HepG2 (cell line): ENCODE data around the gene ZNF554. TPM values are rescaled to one million over a fixed set of nuclear protein-coding genes. Genes with fewer than 3 reads are reported as not detected.

Experiments used
- AKAP8 ChIP-seq: sonication (generic); formaldehyde crosslinking; IDR thresholded peaks from 2 replicates; pipeline ENCODE4 v1.5.1; 2020; ENCODE audit warnings: mild to moderate bottlenecking, missing genetic modification reagents
- FOXM1 ChIP-seq: sonication (generic); formaldehyde crosslinking; IDR thresholded peaks from 2 replicates; pipeline ENCODE4 v1.5.0; 2020; ENCODE audit warnings: missing genetic modification reagents
- HIVEP1 ChIP-seq: sonication (generic); formaldehyde crosslinking; IDR thresholded peaks from 2 replicates; pipeline ENCODE4 v1.4.0; 2020; ENCODE audit warnings: mild to moderate bottlenecking, missing genetic modification reagents
- KDM5A ChIP-seq: fragments of 200-600 bp; sonication (generic); IDR thresholded peaks from 2 replicates; pipeline ENCODE4 v1.7.0; 2018; ENCODE audit warnings: antibody characterized with exemption, mild to moderate bottlenecking, low read length, borderline replicate concordance
- MAFK ChIP-seq, 2 experiments: IDR thresholded peaks in 1 of 2; conservative IDR thresholded peaks in 1 of 2; 2 replicates each; pipeline ENCODE4 v1.6.1; 2011; ENCODE audit warnings: improper control_type of control experiment in 2 of 2, low read length in 2 of 2
- PLRG1 ChIP-seq: fragments of 450-650 bp; conservative IDR thresholded peaks from 2 replicates; pipeline ENCODE4 v1.6.1; 2016
- POGZ ChIP-seq: sonication (generic); formaldehyde crosslinking; IDR thresholded peaks from 2 replicates; pipeline ENCODE4 v1.4.0; 2020; ENCODE audit warnings: mild to moderate bottlenecking, missing genetic modification reagents
- RAD21 ChIP-seq: fragments of 450-650 bp; formaldehyde crosslinking; IDR thresholded peaks from 2 replicates; pipeline ENCODE4 v1.5.0; 2020; ENCODE audit warnings: mild to moderate bottlenecking
- RARA ChIP-seq: IDR thresholded peaks from 2 replicates; pipeline ENCODE4 v1.6.1; 2016; ENCODE audit warnings: missing genetic modification reagents, missing compliant biosample characterization
- SIN3A ChIP-seq: IDR thresholded peaks from 2 replicates; pipeline ENCODE4 v1.6.1; 2011; ENCODE audit warnings: low read depth, mild to moderate bottlenecking, control low read depth, low read length, borderline replicate concordance
- SP4 ChIP-seq: sonication (generic); formaldehyde crosslinking; IDR thresholded peaks from 2 replicates; pipeline ENCODE4 v1.8.1; 2023; ENCODE audit warnings: mild to moderate bottlenecking, missing genetic modification reagents
- SP5 ChIP-seq: IDR thresholded peaks from 2 replicates; pipeline ENCODE4 v1.6.1; 2016; ENCODE audit warnings: low read depth, borderline replicate concordance
- ZBTB3 ChIP-seq: sonication (generic); formaldehyde crosslinking; IDR thresholded peaks from 2 replicates; pipeline ENCODE4 v1.4.0; 2020; ENCODE audit warnings: low read depth, mild to moderate bottlenecking, moderate library complexity, missing genetic modification reagents, borderline replicate concordance
- ZFX ChIP-seq: sonication (generic); formaldehyde crosslinking; IDR thresholded peaks from 2 replicates; pipeline ENCODE4 v1.4.0; 2020; ENCODE audit warnings: mild to moderate bottlenecking, low read depth, missing genetic modification reagents, moderate library complexity
- ZNF138 ChIP-seq: sonication (generic); formaldehyde crosslinking; IDR thresholded peaks from 2 replicates; pipeline ENCODE4 v1.5.0; 2020; ENCODE audit warnings: mild to moderate bottlenecking, low read depth, missing genetic modification reagents
- ZNF180 ChIP-seq: sonication (generic); formaldehyde crosslinking; IDR thresholded peaks from 2 replicates; pipeline ENCODE4 v1.4.0; 2020; ENCODE audit warnings: low read depth, missing genetic modification reagents, borderline replicate concordance
- ZNF30 ChIP-seq: sonication (generic); formaldehyde crosslinking; IDR thresholded peaks from 2 replicates; pipeline ENCODE4 v1.5.0; 2020; ENCODE audit warnings: mild to moderate bottlenecking, missing genetic modification reagents
- ZNF564 ChIP-seq: sonication (generic); formaldehyde crosslinking; IDR thresholded peaks from 2 replicates; pipeline ENCODE4 v1.8.1; 2023; ENCODE audit warnings: mild to moderate bottlenecking, missing genetic modification reagents
- ZNF660 ChIP-seq: sonication (generic); formaldehyde crosslinking; IDR thresholded peaks from 2 replicates; pipeline ENCODE4 v1.5.1; 2020; ENCODE audit warnings: mild to moderate bottlenecking, low read depth, missing genetic modification reagents, borderline replicate concordance
- ZNF766 ChIP-seq: sonication (generic); formaldehyde crosslinking; IDR thresholded peaks from 2 replicates; pipeline ENCODE4 v1.5.0; 2020; ENCODE audit warnings: missing genetic modification reagents, borderline replicate concordance
- ZNF777 ChIP-seq: sonication (generic); formaldehyde crosslinking; IDR thresholded peaks from 2 replicates; pipeline ENCODE4 v1.4.0; 2020; ENCODE audit warnings: missing genetic modification reagents
- ZNF850 ChIP-seq: sonication (generic); formaldehyde crosslinking; conservative IDR thresholded peaks from 2 replicates; pipeline ENCODE4 v1.9.0; 2021; ENCODE audit warnings: mild to moderate bottlenecking, missing genetic modification reagents
- ZSCAN21 ChIP-seq: sonication (generic); formaldehyde crosslinking; IDR thresholded peaks from 2 replicates; pipeline ENCODE4 v1.8.0; 2022; ENCODE audit warnings: mild to moderate bottlenecking, missing genetic modification reagents, moderate library complexity, borderline replicate concordance
- polyA plus RNA-seq, 8 experiments: library from polyadenylated mRNA; depleted of rRNA in 3 of 8; stranded (reverse) in 7 of 8; unstranded in 1 of 8; fragments of >200 nt; fragmentation: Illumina TruSeq in 4 of 8; extraction: Trizol in 4 of 8; gene quantifications; 2 replicates each; pipeline versions ENCODE4 v1.2.1 to v1.2.3, GENCODE V29; 2011 to 2016; ENCODE audit warnings: low read depth in 4 of 8, missing spikeins in 1 of 8, mixed read lengths in 1 of 8; ENCODE audit not compliant: insufficient read depth in 1 of 8
- total RNA-seq, 5 experiments: library from RNA; depleted of rRNA; stranded (reverse); fragments of >200 nt; fragmentation: Illumina TruSeq; extraction: Trizol; gene quantifications; 2 replicates each; pipeline ENCODE4 v1.2.3, GENCODE V29; 2016; ENCODE audit warnings: low read depth in 1 of 5
- TF ChIP-seq, protein P1 (sequence below): sonication (generic); formaldehyde crosslinking; IDR thresholded peaks from 2 replicates; pipeline ENCODE4 v1.9.0; 2021; ENCODE audit warnings: missing genetic modification reagents, borderline replicate concordance
- TF ChIP-seq, protein P2 (sequence below): IDR thresholded peaks from 2 replicates; pipeline ENCODE4 v1.6.1; 2016
- TF ChIP-seq, protein P3 (sequence below): sonication (generic); formaldehyde crosslinking; IDR thresholded peaks from 2 replicates; pipeline ENCODE4 v1.4.0; 2020; ENCODE audit warnings: mild to moderate bottlenecking, missing genetic modification reagents
- TF ChIP-seq, protein P4 (sequence below): sonication (generic); formaldehyde crosslinking; IDR thresholded peaks from 2 replicates; pipeline ENCODE4 v1.9.0; 2021; ENCODE audit warnings: missing genetic modification reagents, mild to moderate bottlenecking, borderline replicate concordance

Gene ZNF554
- total and polyA plus RNA-seq, 2 of the 13 experiments (the other 11 are each of a cell fraction or from before 2014, with no cell fraction given) = 2.2 to 2.7 TPM

DNA sequence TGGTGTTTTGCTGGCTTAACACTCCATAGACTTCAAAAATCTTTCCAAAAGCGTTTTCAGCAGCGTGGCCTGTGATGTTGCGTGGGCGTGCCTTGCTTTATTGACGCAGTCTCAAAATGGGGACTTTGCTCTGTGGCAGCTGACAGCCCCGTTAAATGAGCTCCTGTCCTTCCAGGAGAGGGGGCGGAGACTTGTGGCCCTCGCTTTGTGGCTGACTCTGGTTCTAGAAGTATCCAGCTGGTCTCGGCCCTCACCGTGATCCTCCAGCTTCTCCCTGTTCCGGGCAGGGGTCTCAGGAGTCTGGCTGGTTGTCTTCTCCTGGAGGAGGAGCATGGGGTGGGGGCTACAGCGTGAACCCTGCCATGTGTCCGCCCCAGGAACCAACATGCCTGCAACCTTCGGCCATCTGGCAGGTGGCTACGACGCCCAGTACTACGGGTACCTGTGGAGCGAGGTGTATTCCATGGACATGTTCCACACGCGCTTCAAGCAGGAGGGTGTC is 8.4 kb upstream of the ZNF554 start (continued):
- TF ChIP-seq, protein P1, sequence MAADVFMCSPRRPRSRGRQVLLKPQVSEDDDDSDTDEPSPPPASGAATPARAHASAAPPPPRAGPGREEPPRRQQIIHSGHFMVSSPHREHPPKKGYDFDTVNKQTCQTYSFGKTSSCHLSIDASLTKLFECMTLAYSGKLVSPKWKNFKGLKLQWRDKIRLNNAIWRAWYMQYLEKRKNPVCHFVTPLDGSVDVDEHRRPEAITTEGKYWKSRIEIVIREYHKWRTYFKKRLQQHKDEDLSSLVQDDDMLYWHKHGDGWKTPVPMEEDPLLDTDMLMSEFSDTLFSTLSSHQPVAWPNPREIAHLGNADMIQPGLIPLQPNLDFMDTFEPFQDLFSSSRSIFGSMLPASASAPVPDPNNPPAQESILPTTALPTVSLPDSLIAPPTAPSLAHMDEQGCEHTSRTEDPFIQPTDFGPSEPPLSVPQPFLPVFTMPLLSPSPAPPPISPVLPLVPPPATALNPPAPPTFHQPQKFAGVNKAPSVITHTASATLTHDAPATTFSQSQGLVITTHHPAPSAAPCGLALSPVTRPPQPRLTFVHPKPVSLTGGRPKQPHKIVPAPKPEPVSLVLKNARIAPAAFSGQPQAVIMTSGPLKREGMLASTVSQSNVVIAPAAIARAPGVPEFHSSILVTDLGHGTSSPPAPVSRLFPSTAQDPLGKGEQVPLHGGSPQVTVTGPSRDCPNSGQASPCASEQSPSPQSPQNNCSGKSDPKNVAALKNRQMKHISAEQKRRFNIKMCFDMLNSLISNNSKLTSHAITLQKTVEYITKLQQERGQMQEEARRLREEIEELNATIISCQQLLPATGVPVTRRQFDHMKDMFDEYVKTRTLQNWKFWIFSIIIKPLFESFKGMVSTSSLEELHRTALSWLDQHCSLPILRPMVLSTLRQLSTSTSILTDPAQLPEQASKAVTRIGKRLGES (CRISPR knock-in tag) = no peak
- TF ChIP-seq ZBTB3 (CRISPR knock-in tag) (no peak), SP5 (peak; percentile 88), RARA (CRISPR knock-in tag) (peak; percentile 53; the same call in 1 of the 2 replicates), ZNF777 (CRISPR knock-in tag) (no peak), ZNF660 (no peak), MAFK (conservative IDR thresholded peaks at IDR 0.05 in 1 of 2, IDR thresholded peaks at IDR 0.05 in 1 of 2; ENCODE audit: low read length in 2 of 2) (no peak), ZNF138 (CRISPR knock-in tag) (no peak), SIN3A (no peak), ZNF850 (CRISPR knock-in tag) (no peak), ZFX (CRISPR knock-in tag) (peak; percentile 75), POGZ (peak; percentile 55; the same call in 1 of the 2 replicates), KDM5A (no peak), ZSCAN21 (CRISPR knock-in tag) (no peak), RAD21 (CRISPR knock-in tag) (no peak), ZNF564 (CRISPR knock-in tag) (no peak), SP4 (CRISPR knock-in tag) (no peak), FOXM1 (CRISPR knock-in tag) (no peak), ZNF180 (CRISPR knock-in tag) (no peak), HIVEP1 (CRISPR knock-in tag) (peak; percentile 28; the same call in 1 of the 2 replicates), ZNF766 (CRISPR knock-in tag) (no peak), PLRG1 (no peak), AKAP8 (no peak), ZNF30 (CRISPR knock-in tag) (no peak)
- TF ChIP-seq, protein P2, sequence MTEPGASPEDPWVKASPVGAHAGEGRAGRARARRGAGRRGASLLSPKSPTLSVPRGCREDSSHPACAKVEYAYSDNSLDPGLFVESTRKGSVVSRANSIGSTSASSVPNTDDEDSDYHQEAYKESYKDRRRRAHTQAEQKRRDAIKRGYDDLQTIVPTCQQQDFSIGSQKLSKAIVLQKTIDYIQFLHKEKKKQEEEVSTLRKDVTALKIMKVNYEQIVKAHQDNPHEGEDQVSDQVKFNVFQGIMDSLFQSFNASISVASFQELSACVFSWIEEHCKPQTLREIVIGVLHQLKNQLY (CRISPR knock-in tag) = 0 out of 2 replicates have a peak, but pooled peaks have one; percentile 40
- TF ChIP-seq, protein P3, sequence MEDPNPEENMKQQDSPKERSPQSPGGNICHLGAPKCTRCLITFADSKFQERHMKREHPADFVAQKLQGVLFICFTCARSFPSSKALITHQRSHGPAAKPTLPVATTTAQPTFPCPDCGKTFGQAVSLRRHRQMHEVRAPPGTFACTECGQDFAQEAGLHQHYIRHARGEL (CRISPR knock-in tag) = no peak
- TF ChIP-seq, protein P4, sequence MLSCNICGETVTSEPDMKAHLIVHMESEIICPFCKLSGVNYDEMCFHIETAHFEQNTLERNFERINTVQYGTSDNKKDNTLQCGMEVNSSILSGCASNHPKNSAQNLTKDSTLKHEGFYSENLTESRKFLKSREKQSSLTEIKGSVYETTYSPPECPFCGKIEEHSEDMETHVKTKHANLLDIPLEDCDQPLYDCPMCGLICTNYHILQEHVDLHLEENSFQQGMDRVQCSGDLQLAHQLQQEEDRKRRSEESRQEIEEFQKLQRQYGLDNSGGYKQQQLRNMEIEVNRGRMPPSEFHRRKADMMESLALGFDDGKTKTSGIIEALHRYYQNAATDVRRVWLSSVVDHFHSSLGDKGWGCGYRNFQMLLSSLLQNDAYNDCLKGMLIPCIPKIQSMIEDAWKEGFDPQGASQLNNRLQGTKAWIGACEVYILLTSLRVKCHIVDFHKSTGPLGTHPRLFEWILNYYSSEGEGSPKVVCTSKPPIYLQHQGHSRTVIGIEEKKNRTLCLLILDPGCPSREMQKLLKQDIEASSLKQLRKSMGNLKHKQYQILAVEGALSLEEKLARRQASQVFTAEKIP (CRISPR knock-in tag) = no peak
